ENCODE data around the gene TSSC4.

The TSSC4 gene

DNA sequence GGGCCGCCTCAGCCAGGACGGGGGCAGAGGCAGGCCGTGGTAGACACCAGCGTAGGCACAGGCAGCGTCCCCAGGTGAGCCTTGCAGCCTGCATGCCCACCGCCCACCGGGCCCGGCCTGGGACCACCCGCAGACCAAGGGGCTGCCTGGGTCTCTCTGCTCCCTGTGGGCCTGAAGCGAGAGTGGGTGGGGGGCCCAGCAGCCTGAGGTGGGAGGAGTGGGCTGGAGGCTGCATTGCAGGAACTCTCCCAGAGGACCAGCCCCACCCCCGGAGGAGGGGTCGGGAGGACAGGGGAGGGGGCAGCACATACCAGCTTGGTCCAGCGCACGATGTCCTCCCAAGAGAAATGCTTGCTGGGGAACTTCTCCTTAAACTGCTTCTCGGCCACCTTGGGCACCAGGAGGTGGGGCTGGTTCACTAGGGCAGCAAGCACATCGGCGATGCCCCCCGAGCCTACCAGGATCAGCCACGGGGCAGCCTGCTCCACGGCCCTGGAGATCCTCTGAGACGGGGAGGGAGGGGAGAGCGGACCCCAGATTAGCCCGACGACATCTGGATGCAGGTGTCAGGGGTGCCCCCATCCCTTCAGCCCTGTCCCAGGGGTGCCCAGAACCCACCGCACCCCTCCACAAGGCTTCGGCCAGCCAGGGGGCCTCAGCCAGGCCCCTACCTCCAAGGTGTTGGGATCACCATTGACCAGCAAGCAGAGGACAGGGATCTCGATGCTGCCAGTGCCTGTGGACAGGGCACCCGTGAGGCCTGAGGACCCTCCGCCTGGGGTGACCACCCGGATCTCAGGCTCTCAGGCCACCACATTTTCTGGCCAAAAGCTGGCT, 17.5 kb downstream of the TSSC4 start:
- H3K4me3 ChIP-seq (ENCODE audit: low read depth, low read length, poor library complexity, severe bottlenecking) = no peak overlapping the region

GRCh38 chr11:2418693-2419360, 18.3 kb downstream of the TSSC4 start:
- Histone ChIP-seq H3K9me3 (ENCODE audit: low read length) (no peaks in the 10 kb centered on the region), H2AFZ (ENCODE audit: low read length) (no peak overlapping the region), H3K4me3 (ENCODE audit: low read depth, low read length, poor library complexity, severe bottlenecking) (no peak overlapping the region), H4K20me1 (ENCODE audit: insufficient read depth, low read length) (no peaks in the 10 kb centered on the region), H3K27ac (ENCODE audit: low read depth, low read length, poor library complexity, severe bottlenecking) (no peak overlapping the region), H3K9me2 (ENCODE audit: low read depth, low read length) (no peaks in the 10 kb centered on the region), H3K27me3 (ENCODE audit: insufficient read depth, low read length) (no peaks in the 10 kb centered on the region), H3K36me3 (ENCODE audit: insufficient read depth, low read length) (no peaks in the 10 kb centered on the region), H3K4me2 (ENCODE audit: low read length) (no peak overlapping the region), H3F3A (ENCODE audit: insufficient read depth, low read length) (no peaks in the 10 kb centered on the region), H3K79me2 (ENCODE audit: insufficient read depth, low read length) (no peaks in the 10 kb centered on the region), H3K9ac (ENCODE audit: low read length) (no peak overlapping the region), H3K4me1 (ENCODE audit: insufficient read depth, low read length, severe bottlenecking) (no peaks in the 10 kb centered on the region)
- TF ChIP-seq CTCF (IDR thresholded peaks at IDR 0.05; ENCODE audit: low read length) (no peak), EZH2 (IDR thresholded peaks at IDR 0.05; ENCODE audit: borderline replicate concordance, low read length) (no peak)

More for the DNA sequence above, 17.5 kb downstream of the TSSC4 start:
- TF ChIP-seq CTCF (IDR thresholded peaks at IDR 0.05; ENCODE audit: low read length) (no peak), EZH2 (IDR thresholded peaks at IDR 0.05; ENCODE audit: borderline replicate concordance, low read length) (no peak)
- Histone ChIP-seq H3K9me2 (ENCODE audit: low read depth, low read length) (no peaks in the 10 kb centered on the region), H3K27me3 (ENCODE audit: insufficient read depth, low read length) (no peaks in the 10 kb centered on the region), H3K4me2 (ENCODE audit: low read length) (no peak overlapping the region), H3K79me2 (ENCODE audit: insufficient read depth, low read length) (no peaks in the 10 kb centered on the region), H3K9ac (ENCODE audit: low read length) (no peak overlapping the region), H3K36me3 (ENCODE audit: insufficient read depth, low read length) (no peaks in the 10 kb centered on the region), H3K27ac (ENCODE audit: low read depth, low read length, poor library complexity, severe bottlenecking) (no peak overlapping the region), H3F3A (ENCODE audit: insufficient read depth, low read length) (no peaks in the 10 kb centered on the region), H3K4me1 (ENCODE audit: insufficient read depth, low read length, severe bottlenecking) (no peaks in the 10 kb centered on the region), H2AFZ (ENCODE audit: low read length) (no peak overlapping the region), H3K9me3 (ENCODE audit: low read length) (no peaks in the 10 kb centered on the region), H4K20me1 (ENCODE audit: insufficient read depth, low read length) (no peaks in the 10 kb centered on the region)

- H3K27me3 ChIP-seq (ENCODE audit: insufficient read depth, low read length) = no peaks in the 10 kb centered on the region
- H3F3A ChIP-seq (ENCODE audit: insufficient read depth, low read length) = no peaks in the 10 kb centered on the region
- no peak overlapping the region for H3K27ac ChIP-seq (ENCODE audit: low read depth, low read length, poor library complexity, severe bottlenecking)
- H3K79me2 ChIP-seq (ENCODE audit: insufficient read depth, low read length) = no peaks in the 10 kb centered on the region
- H4K20me1 ChIP-seq (ENCODE audit: insufficient read depth, low read length) = no peaks in the 10 kb centered on the region
- no peak overlapping the region for H3K4me3 ChIP-seq (ENCODE audit: low read depth, low read length, poor library complexity, severe bottlenecking)
- H3K36me3 ChIP-seq (ENCODE audit: insufficient read depth, low read length) = no peaks in the 10 kb centered on the region
- H3K9ac ChIP-seq (ENCODE audit: low read length) = no peak overlapping the region
- no peak overlapping the region for H3K4me2 ChIP-seq (ENCODE audit: low read length)
- no peaks in the 10 kb centered on the region for H3K9me2 ChIP-seq (ENCODE audit: low read depth, low read length)
- H2AFZ ChIP-seq (ENCODE audit: low read length) = no peak overlapping the region
- H3K4me1 ChIP-seq (ENCODE audit: insufficient read depth, low read length, severe bottlenecking) = no peaks in the 10 kb centered on the region
- no peaks in the 10 kb centered on the region for H3K9me3 ChIP-seq (ENCODE audit: low read length)
- peak; percentile 76 for TF ChIP-seq CTCF (IDR thresholded peaks at IDR 0.05; ENCODE audit: low read length)
- no peak for TF ChIP-seq EZH2 (IDR thresholded peaks at IDR 0.05; ENCODE audit: borderline replicate concordance, low read length)
Observed at GRCh38 chr11:2419638-2420501, 19.3 kb downstream of the TSSC4 start.
